Vagina (tissue), 2 donors: Measurements from ENCODE around the gene RIMOC1.

Source experiments
- POLR2A ChIP-seq, 2 donors: fragments of 450-650 bp; IDR thresholded peaks; one replicate each; pipeline ENCODE4 v1.6.1; 2017; ENCODE audit warnings: antibody characterized with exemption in 2 of 2, mild to moderate bottlenecking in 2 of 2, moderate library complexity in 2 of 2
- POLR2AphosphoS5 ChIP-seq, 2 donors: sonication (generic); formaldehyde crosslinking; IDR thresholded peaks; one replicate each; pipeline ENCODE4 v1.9.0; 2017; ENCODE audit warnings: antibody characterized with exemption in 2 of 2, mild to moderate bottlenecking in 2 of 2, low read depth in 1 of 2; ENCODE audit not compliant: insufficient read depth in 1 of 2
- TF ChIP-seq, protein P1 (sequence below), 3 experiments: fragments of 450-650 bp in 2 of 3; fragments of 200-600 bp in 1 of 3; sonication (generic) in 1 of 3; IDR thresholded peaks; one replicate each; pipeline ENCODE4 v1.5.1; 2017 to 2019; ENCODE audit warnings: antibody characterized with exemption in 3 of 3, mild to moderate bottlenecking in 2 of 3, moderate library complexity in 2 of 3

DNA sequence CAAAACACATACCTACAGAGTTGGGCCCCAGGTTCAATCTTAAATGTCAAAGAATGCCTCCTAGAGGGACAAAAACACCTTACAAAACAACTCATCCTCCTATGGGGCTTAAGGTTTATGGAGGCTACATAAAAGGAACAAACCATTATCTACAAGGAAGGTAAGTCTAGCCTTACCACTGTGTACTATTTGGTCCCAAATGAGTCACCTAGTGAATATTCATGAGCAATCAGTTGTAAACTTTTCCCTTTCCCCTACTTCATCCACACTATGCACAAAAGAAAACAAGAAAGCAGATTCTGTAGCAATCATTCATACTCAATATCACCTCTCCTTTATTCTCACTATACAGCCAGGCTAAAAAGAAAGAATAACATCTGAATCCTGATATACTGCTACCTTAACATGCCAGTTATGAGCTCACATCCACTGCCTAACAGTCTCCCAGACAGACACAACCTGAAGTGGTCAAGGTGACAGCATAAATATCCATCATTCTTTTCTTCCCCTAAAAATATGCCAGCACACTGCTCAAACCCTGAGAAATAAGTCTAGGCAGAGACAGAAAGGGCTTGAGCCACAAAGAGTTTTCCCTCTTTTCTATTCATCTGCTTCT, 40.2 kb upstream of the RIMOC1 start:
- TF ChIP-seq, protein P1, sequence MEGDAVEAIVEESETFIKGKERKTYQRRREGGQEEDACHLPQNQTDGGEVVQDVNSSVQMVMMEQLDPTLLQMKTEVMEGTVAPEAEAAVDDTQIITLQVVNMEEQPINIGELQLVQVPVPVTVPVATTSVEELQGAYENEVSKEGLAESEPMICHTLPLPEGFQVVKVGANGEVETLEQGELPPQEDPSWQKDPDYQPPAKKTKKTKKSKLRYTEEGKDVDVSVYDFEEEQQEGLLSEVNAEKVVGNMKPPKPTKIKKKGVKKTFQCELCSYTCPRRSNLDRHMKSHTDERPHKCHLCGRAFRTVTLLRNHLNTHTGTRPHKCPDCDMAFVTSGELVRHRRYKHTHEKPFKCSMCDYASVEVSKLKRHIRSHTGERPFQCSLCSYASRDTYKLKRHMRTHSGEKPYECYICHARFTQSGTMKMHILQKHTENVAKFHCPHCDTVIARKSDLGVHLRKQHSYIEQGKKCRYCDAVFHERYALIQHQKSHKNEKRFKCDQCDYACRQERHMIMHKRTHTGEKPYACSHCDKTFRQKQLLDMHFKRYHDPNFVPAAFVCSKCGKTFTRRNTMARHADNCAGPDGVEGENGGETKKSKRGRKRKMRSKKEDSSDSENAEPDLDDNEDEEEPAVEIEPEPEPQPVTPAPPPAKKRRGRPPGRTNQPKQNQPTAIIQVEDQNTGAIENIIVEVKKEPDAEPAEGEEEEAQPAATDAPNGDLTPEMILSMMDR (IDR thresholded peaks at IDR 0.05) = no peak
- TF ChIP-seq POLR2A (IDR thresholded peaks at IDR 0.05) = no peak
- TF ChIP-seq POLR2AphosphoS5 (IDR thresholded peaks at IDR 0.05; ENCODE audit: insufficient read depth in 1 of 2, low read depth in 1 of 2) = no peak
